CD14-positive monocyte (primary cell): ENCODE results near the gene MXD4. TPM values are rescaled to one million over a fixed set of nuclear protein-coding genes. Genes with fewer than 3 reads are reported as not detected.

ENCODE experiments used
- DNase-seq, 3 donors: peaks; one replicate each; pipeline ENCODE4 v3.0.0-alpha.2; 2011 to 2022
- H2AFZ ChIP-seq: 2 replicates; pipeline ENCODE4 v1.6.0; 2012; ENCODE audit warnings: mild to moderate bottlenecking, low read depth, low read length, inconsistent platforms; ENCODE audit not compliant: insufficient read depth, poor library complexity, severe bottlenecking
- H3K27ac ChIP-seq, 2 donors: 1 replicate in 1 of 2; 2 replicates in 1 of 2; pipeline ENCODE4 v1.5.1; 2012 to 2013; ENCODE audit warnings: low read length in 2 of 2, control low read depth in 1 of 2, inconsistent platforms in 1 of 2, low read depth in 1 of 2, mild to moderate bottlenecking in 1 of 2
- H3K27me3 ChIP-seq, 2 donors: one replicate each; pipeline versions ENCODE4 v1.6.0 to v1.6.1; 2011 to 2013; ENCODE audit warnings: low read length in 2 of 2; ENCODE audit not compliant: control insufficient read depth in 2 of 2, insufficient read depth in 2 of 2
- H3K36me3 ChIP-seq, 2 donors: replicated peaks in 1 of 2; 1 replicate in 1 of 2; 2 replicates in 1 of 2; pipeline versions ENCODE4 v1.5.1 to v1.6.1; 2012 to 2013; ENCODE audit warnings: low read length in 2 of 2, control low read depth in 1 of 2, inconsistent platforms in 1 of 2, mild to moderate bottlenecking in 1 of 2; ENCODE audit not compliant: insufficient read depth in 2 of 2, control insufficient read depth in 1 of 2
- H3K4me1 ChIP-seq, 2 donors: 1 replicate in 1 of 2; 2 replicates in 1 of 2; pipeline versions ENCODE4 v1.5.1 to v1.6.1; 2012 to 2013; ENCODE audit warnings: low read length in 2 of 2, control low read depth in 1 of 2, inconsistent platforms in 1 of 2, mild to moderate bottlenecking in 1 of 2, moderate library complexity in 1 of 2; ENCODE audit not compliant: insufficient read depth in 2 of 2, control insufficient read depth in 1 of 2
- H3K4me2 ChIP-seq: replicated peaks from 2 replicates; pipeline ENCODE3; 2012; ENCODE audit warnings: low read length, moderate library complexity, mild to moderate bottlenecking; ENCODE audit not compliant: poor library complexity, severe bottlenecking; ENCODE audit errors: extremely low read depth
- H3K4me3 ChIP-seq, 3 experiments: fragments of 200-600 bp in 1 of 3; sonication (generic) in 1 of 3; replicated peaks in 1 of 3; 1 replicate in 2 of 3; 2 replicates in 1 of 3; pipeline ENCODE4 v1.5.1; 2011 to 2013; ENCODE audit warnings: low read length in 3 of 3, mild to moderate bottlenecking in 3 of 3, control low read depth in 2 of 3, low read depth in 2 of 3, inconsistent platforms in 1 of 3, moderate library complexity in 1 of 3
- H3K79me2 ChIP-seq: 2 replicates; pipeline ENCODE4 v1.6.0; 2012; ENCODE audit warnings: mild to moderate bottlenecking, control low read depth, inconsistent platforms, low read length, moderate library complexity; ENCODE audit not compliant: insufficient read depth
- H3K9ac ChIP-seq: 2 replicates; pipeline ENCODE4 v1.6.0; 2017; ENCODE audit warnings: low read length, mild to moderate bottlenecking; ENCODE audit not compliant: insufficient read depth, poor library complexity, severe bottlenecking
- H3K9me3 ChIP-seq, 2 donors: replicated peaks in 1 of 2; 1 replicate in 1 of 2; 2 replicates in 1 of 2; pipeline versions ENCODE4 v1.5.1 to v1.6.1; 2012 to 2013; ENCODE audit warnings: low read length in 2 of 2, control low read depth in 1 of 2; ENCODE audit not compliant: control insufficient read depth in 1 of 2, insufficient read depth in 1 of 2
- H4K20me1 ChIP-seq: 2 replicates; pipeline ENCODE4 v1.6.0; 2012; ENCODE audit warnings: mild to moderate bottlenecking, low read length, control low read depth, moderate library complexity; ENCODE audit not compliant: insufficient read depth
- H3K27ac Mint-ChIP-seq, 7 donors: one replicate each; pipeline ENCODE4 v1.8.0; 2020; ENCODE audit warnings: mild to moderate bottlenecking in 7 of 7, mixed read lengths in 7 of 7, moderate library complexity in 6 of 7, inconsistent platforms in 2 of 7
- H3K27me3 Mint-ChIP-seq, 3 donors: one replicate each; pipeline ENCODE4 v1.8.0; 2021 to 2022; ENCODE audit warnings: low read depth in 3 of 3, mild to moderate bottlenecking in 3 of 3, mixed read lengths in 3 of 3, moderate library complexity in 3 of 3, inconsistent platforms in 1 of 3
- H3K36me3 Mint-ChIP-seq, 2 donors: one replicate each; pipeline ENCODE4 v1.8.0; 2020; ENCODE audit warnings: mixed read lengths in 2 of 2, inconsistent platforms in 1 of 2, mild to moderate bottlenecking in 1 of 2
- H3K4me1 Mint-ChIP-seq: one replicate; pipeline ENCODE4 v1.8.0; 2020; ENCODE audit warnings: mild to moderate bottlenecking, mixed read lengths
- H3K4me3 Mint-ChIP-seq, 2 donors: one replicate each; pipeline ENCODE4 v1.8.0; 2020; ENCODE audit warnings: mild to moderate bottlenecking in 2 of 2, mixed read lengths in 2 of 2, moderate library complexity in 1 of 2
- H3K9me3 Mint-ChIP-seq, 7 donors: one replicate each; pipeline ENCODE4 v1.8.0; 2020 to 2022; ENCODE audit warnings: mixed read lengths in 7 of 7, mild to moderate bottlenecking in 6 of 7, moderate library complexity in 6 of 7, inconsistent platforms in 2 of 7
- CTCF ChIP-seq: fragments of 200-600 bp; IDR thresholded peaks from one replicate; pipeline ENCODE4 v1.8.0; 2022; ENCODE audit warnings: antibody characterized with exemption, mild to moderate bottlenecking
- WGBS: methylation state at CpG from one replicate; pipeline ENCODE4 v1.1.5; 2013; ENCODE audit warnings: missing lambda C conversion rate; ENCODE audit not compliant: insufficient coverage; 5-methylcytosine and 5-hydroxymethylcytosine counted together
- intact Hi-C, 2 donors: fragments of 100-400 bp; cut with micrococcal nuclease; formaldehyde crosslinking; loops; one replicate each; pipeline versions ENCODE4 v1.15.0 to v1.15.1; 2023
- polyA plus RNA-seq, 3 donors: library from polyadenylated mRNA; depleted of rRNA in 1 of 3; unstranded in 2 of 3; stranded (reverse) in 1 of 3; fragments of 300-500 nt in 2 of 3; fragments of >200 nt in 1 of 3; fragmentation: Illumina TruSeq in 2 of 3; gene quantifications; 1 replicate in 2 of 3; 2 replicates in 1 of 3; pipeline ENCODE4 v1.2.3, GENCODE V29; 2012 to 2021

MXD4 gene
- polyA plus RNA-seq, 3 donors = 24.5 to 39.4 (median 35.9) TPM

- Histone ChIP-seq H3K27me3 (no peaks in the 10 kb centered on the region), H3K9ac (no peak overlapping the region), H3K4me1 (no peaks in the 10 kb centered on the region), H2AFZ (no peak overlapping the region), H3K36me3 (peaks cover 76 to 93% of the 10 kb centered on the region in 2 donors), H3K9me3 (no peaks in the 10 kb centered on the region), H3K27ac (no peak overlapping the region), H3K4me2 (no peak overlapping the region), H3K4me3 (no peak overlapping the region), H3K79me2 (peaks cover 4% of the 10 kb centered on the region), H4K20me1 (peaks cover 71% of the 10 kb centered on the region)
- WGBS = 82% methylated on average over 5 of the region's 12 CpGs
- intact Hi-C loops = no loop called here
- Mint-ChIP-seq H3K4me1 (peaks cover 3% of the 10 kb centered on the region), H3K27ac (peak overlapping the region in 2 of 7 donors; percentile 2 to 43), H3K27me3 (peaks cover 0 to 4% (median 0%) of the 10 kb centered on the region in 3 donors), H3K36me3 (peaks cover 50 to 78% of the 10 kb centered on the region in 2 donors), H3K4me3 (no peak overlapping the region), H3K9me3 (no peaks in the 10 kb centered on the region)
- TF ChIP-seq CTCF = no peak
- DNase-seq = no peak
Observed at GRCh38 chr4:2252530-2253091, 9.3 kb downstream of the MXD4 start.

GRCh38 chr4:2251795-2252529 lies 9.9 kb downstream of the MXD4 start:
- H3K9me3 ChIP-seq = no peaks in the 10 kb centered on the region
- TF ChIP-seq CTCF = no peak
- peaks cover 65% of the 10 kb centered on the region for H4K20me1 ChIP-seq
- Mint-ChIP-seq H3K4me1 (peaks cover 2% of the 10 kb centered on the region), H3K9me3 (no peaks in the 10 kb centered on the region), H3K36me3 (peaks cover 48 to 73% of the 10 kb centered on the region in 2 donors), H3K4me3 (no peak overlapping the region), H3K27ac (peak overlapping the region in 3 of 7 donors; percentile 6 to 26 (median 20)), H3K27me3 (peaks cover 0 to under 1% (median 0%) of the 10 kb centered on the region in 3 donors)
- peaks cover 70 to 87% of the 10 kb centered on the region in 2 donors for H3K36me3 ChIP-seq
- intact Hi-C loops = no loop called here
- no peak overlapping the region for H3K4me2 ChIP-seq
- H3K27me3 ChIP-seq = no peaks in the 10 kb centered on the region
- no peak overlapping the region for H2AFZ ChIP-seq
- no peak overlapping the region for H3K4me3 ChIP-seq
- no peaks in the 10 kb centered on the region for H3K4me1 ChIP-seq
- 95% methylated on average over 13 of the region's 16 CpGs for WGBS
- H3K9ac ChIP-seq = no peak overlapping the region
- H3K27ac ChIP-seq = no peak overlapping the region
- H3K79me2 ChIP-seq = no peaks in the 10 kb centered on the region
- DNase-seq = no peak
